ENCODE data around the gene KRTAP10-2. TPM values are rescaled to one million over a fixed set of nuclear protein-coding genes. Genes with fewer than 3 reads are reported as not detected.

The KRTAP10-2 gene
- total RNA-seq, 2 experiments from 2014 or later, result not detected

DNA sequence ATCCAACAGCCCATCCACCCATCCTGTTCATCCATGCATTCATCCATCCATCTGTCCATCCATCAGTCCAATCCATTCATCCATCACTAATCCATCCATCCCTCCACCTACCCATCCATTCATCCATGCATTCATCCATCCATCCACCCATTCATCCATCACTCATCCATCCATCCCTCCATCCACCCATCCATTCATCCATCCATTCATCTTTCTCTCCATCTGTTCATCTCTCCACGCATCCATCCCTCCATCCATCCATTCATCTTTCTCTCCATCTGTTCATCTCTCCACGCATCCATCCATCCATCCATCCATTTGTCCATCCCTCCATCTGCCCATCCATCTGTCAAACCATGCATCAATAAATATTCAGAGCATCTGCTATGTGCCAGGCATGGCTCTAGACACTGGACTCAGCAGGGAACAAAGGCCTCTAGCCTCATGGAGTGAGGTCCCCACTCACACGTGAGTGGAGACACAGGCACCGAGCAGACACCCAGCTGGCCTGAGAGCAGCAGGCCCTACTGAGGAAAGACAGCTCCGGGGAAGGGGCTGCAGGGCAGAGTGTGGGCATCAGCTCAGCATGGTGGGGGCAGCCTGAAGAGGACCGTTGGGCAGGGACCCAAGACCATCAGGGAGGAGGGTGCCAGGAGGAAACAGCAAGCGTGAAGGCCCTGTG lies 20.9 kb downstream of the KRTAP10-2 start:
- no peak for ATAC-seq
- no peaks in the 10 kb centered on the region for H3K4me1 Mint-ChIP-seq (ENCODE audit: low read depth)
- H3K27ac Mint-ChIP-seq, result no peak overlapping the region
- no peak for DNase-seq
- CTCF ChIA-PET, result no interaction called here
- no peaks in the 10 kb centered on the region for H3K36me3 Mint-ChIP-seq (ENCODE audit: low read depth)
- H3K9me3 Mint-ChIP-seq (ENCODE audit: insufficient read depth), result no peaks in the 10 kb centered on the region
- POLR2A ChIA-PET, result no interaction called here
- H3K27me3 Mint-ChIP-seq (ENCODE audit: low read depth), result peaks cover 3% of the 10 kb centered on the region
- no peak overlapping the region for H3K4me3 Mint-ChIP-seq

DNA sequence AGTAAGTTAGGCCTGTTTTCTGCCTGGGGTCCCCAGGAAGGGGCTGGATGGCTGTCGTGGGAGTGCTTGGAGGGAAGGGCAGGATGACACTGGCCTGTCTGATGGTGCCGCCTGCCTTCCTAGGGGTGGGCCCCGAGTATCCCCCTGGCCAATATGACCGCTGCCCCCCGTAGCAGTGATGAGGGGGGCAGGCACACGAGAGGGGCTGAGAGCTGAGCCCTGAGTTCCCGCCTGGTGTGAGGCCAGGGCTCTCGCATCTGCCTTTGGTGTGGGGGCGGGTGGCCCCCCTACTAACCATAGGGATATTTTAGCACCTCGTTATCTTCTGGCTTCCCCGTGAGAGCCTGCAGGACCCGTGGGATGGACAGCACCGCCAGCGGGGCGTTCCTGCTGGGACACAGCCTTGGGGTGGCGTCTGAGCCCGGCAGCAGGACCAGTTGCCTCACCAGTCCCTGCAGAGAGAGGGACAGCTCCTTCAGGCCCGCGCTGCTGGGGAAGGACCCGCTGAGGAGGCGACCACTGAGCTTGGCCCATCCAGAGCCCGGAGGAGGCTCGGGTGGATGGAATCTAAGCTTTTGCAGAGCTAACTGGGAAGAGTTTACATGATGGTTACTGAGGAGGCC lies 21.7 kb downstream of the KRTAP10-2 start:
- Mint-ChIP-seq H3K4me3 (no peak overlapping the region), H3K36me3 (ENCODE audit: low read depth) (no peaks in the 10 kb centered on the region), H3K9me3 (ENCODE audit: insufficient read depth) (no peaks in the 10 kb centered on the region), H3K27ac (no peak overlapping the region), H3K4me1 (ENCODE audit: low read depth) (no peaks in the 10 kb centered on the region), H3K27me3 (ENCODE audit: low read depth) (no peaks in the 10 kb centered on the region)
- DNase-seq (no peak), ATAC-seq (no peak)
- ChIA-PET CTCF (no interaction called here), POLR2A (no interaction called here)

DNA sequence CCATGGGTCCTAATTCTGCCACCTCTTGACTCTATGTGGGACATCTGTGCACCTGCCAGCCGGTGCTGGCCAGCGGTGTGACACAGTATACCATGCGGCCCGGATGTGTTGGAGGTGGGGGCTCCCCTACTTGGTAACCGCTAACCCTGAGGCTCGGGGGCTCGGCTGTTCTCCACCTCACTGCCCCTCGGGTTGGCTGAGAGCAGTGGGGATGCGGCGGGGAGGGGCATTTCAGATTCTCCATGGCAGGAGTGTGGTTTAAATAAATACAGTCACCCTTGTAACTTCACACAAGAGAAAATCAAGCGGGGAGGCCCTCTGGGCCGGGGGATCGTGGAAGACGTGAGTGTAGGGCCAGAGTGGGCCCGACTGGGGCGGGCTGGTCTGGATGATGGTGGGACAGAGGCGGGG lies 22.3 kb downstream of the KRTAP10-2 start:
- H3K9me3 Mint-ChIP-seq (ENCODE audit: insufficient read depth), result no peaks in the 10 kb centered on the region
- ChIA-PET POLR2A (no interaction called here), CTCF (no interaction called here)
- H3K36me3 Mint-ChIP-seq (ENCODE audit: low read depth), result no peaks in the 10 kb centered on the region
- H3K27me3 Mint-ChIP-seq (ENCODE audit: low read depth), result no peaks in the 10 kb centered on the region
- DNase-seq (no peak), ATAC-seq (no peak)
- no peak overlapping the region for H3K4me3 Mint-ChIP-seq
- no peak overlapping the region for H3K27ac Mint-ChIP-seq
- H3K4me1 Mint-ChIP-seq (ENCODE audit: low read depth), result no peaks in the 10 kb centered on the region

DNA sequence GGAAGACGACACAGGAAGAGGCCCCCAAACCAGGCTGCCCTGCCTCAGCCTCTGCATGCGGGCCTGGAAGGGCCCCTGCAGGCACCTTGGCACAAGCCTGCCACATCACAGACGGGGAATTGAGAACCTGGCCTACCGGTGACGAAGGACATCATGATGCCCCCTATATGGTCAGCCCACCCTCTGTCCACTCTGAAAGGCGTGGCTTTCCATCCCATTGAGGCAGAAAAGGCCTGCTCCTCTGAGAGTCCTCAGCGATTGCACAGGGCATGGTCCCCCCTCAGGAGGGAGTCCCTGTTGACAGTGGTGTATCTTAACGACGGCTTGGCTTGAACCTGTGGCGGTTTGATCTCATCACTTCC lies 22.7 kb downstream of the KRTAP10-2 start:
- Mint-ChIP-seq H3K4me3 (no peak overlapping the region), H3K27ac (no peak overlapping the region), H3K36me3 (ENCODE audit: low read depth) (no peaks in the 10 kb centered on the region), H3K27me3 (ENCODE audit: low read depth) (no peaks in the 10 kb centered on the region), H3K9me3 (ENCODE audit: insufficient read depth) (no peaks in the 10 kb centered on the region), H3K4me1 (ENCODE audit: low read depth) (no peaks in the 10 kb centered on the region)
- ChIA-PET CTCF (no interaction called here), POLR2A (no interaction called here)
- DNase-seq (no peak), ATAC-seq (no peak)

DNA sequence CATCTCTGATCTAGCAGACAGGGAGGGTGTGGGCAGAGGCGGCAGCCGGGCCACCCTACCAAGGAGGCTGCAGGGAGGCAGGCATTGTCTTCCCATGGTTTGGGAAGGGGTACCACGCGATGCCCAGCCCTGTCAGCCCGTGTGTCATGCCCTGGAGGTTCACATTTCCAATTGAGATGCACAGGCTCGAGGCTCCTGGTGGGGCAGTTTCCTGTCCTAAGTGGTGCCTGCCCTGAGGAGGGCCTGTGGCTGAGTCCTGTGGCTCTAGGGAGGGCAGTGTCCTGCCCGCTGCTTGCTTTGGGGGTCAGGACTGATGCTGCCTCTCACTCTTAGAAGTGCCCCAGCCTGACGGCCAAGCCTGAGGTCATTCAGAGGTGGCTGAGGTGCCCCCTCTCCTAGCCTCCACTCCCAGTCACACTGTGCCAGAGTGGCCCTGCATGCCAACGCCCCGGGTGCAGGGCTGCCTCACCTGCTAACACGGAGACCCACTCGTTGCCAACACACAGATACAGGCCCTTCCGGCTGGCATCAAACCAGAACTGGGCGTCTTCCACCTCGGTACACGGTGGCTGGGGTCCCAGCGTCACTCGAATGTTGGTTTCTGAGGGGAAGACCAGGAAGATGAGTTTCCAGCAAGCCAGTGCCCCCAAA lies 23.2 kb downstream of the KRTAP10-2 start:
- no peak overlapping the region for H3K27ac Mint-ChIP-seq

DNA sequence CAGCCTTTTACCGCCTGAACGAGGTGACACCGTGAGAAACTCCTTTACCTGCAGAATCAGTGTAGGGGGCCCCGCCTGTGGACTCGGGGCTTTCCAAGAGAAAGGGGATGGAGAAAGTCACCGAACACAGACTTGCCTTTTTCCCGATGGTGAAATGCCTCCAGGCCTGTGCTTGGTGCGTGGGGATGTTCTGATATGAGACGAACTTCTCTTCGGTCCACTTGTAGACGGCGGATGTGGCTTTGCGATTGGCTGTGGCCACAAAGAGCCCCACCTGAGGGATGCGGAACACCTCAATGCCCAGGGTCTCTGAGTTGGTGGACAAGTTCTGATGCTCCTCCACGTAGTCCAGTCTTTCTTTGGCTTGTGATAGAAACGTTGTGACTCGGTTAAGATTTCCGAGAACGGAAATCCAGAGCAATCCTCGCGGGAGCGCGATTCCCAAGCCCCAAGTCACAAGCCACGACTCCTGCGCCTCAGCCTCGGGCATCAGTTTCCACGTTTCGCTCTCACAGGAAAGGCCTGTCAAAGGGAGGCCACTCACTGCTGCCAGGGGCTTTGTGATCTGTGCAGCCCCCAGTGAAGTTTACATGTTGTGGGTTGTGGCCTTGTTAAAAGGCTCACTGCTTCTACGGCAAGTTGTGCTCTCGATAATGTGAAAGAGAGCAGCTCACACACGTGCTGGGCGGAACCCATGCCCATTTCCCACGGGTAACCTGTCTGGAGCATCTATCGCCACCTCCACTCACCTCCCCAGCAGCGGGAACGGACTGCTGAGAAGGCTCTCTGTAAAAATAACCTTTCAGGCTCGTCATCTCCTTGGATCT lies 23.9 kb downstream of the KRTAP10-2 start:
- POLR2A ChIA-PET, result interaction anchor here (0.6 kb wide), 1 partner anchor 510 kb away, joined by 3 read pairs; no protein-coding TSS in a partner anchor
- DNase-seq (no peak), ATAC-seq (no peak)
- Mint-ChIP-seq H3K9me3 (ENCODE audit: insufficient read depth) (no peaks in the 10 kb centered on the region), H3K27ac (no peak overlapping the region), H3K27me3 (ENCODE audit: low read depth) (no peaks in the 10 kb centered on the region), H3K4me1 (ENCODE audit: low read depth) (no peaks in the 10 kb centered on the region), H3K4me3 (no peak overlapping the region), H3K36me3 (ENCODE audit: low read depth) (no peaks in the 10 kb centered on the region)
- CTCF ChIA-PET, result no interaction called here

More for the DNA sequence above, 23.2 kb downstream of the KRTAP10-2 start:
- no peaks in the 10 kb centered on the region for H3K27me3 Mint-ChIP-seq (ENCODE audit: low read depth)
- ATAC-seq (no peak), DNase-seq (no peak)
- no peaks in the 10 kb centered on the region for H3K9me3 Mint-ChIP-seq (ENCODE audit: insufficient read depth)
- no peaks in the 10 kb centered on the region for H3K36me3 Mint-ChIP-seq (ENCODE audit: low read depth)
- H3K4me1 Mint-ChIP-seq (ENCODE audit: low read depth), result no peaks in the 10 kb centered on the region
- ChIA-PET CTCF (no interaction called here), POLR2A (no interaction called here)
- no peak overlapping the region for H3K4me3 Mint-ChIP-seq

DNA sequence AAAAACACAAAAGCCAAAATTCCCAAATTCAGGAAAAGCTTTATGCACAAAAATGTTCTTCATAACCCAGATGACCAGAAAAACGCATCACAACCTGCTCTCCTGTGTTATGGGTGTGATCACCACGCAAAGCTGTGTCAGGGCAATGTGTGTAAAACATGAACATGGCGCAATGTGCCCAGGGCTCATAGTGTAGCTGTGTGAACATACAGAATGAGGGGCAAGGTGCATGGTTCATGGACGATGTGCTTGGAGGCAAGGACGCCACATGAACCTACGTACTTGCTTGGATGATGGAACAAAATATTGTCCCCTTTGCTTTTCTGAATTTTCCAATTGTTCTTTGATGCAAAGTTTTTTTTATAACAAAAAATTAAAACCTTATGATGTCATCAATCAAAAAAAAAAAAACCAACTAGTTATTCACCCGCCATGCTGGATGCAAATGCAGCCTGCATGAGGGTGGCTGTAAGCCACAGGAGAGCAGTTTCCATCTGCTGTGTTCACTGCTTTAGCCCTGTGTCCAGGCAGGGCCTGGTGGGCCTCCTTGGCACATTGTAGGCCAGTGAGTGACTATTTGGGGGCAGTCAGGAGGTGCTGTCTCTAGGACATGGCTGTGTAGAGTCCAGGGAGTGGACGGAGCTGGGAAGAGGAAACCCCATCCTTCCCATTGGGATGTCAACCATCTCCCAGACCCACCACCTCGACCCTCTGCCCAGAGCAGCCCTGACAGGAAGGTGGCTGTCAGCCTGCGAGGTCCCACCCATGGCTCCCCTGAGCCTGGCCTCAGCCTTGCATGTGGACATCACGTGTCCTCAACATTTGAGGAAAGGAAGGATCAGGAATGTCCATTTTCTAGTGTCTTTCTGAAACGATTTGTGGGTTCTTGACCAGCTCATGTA lies 25.0 kb downstream of the KRTAP10-2 start:
- H3K36me3 Mint-ChIP-seq (ENCODE audit: low read depth), result no peaks in the 10 kb centered on the region
- H3K27ac Mint-ChIP-seq, result no peak overlapping the region
- H3K27me3 Mint-ChIP-seq (ENCODE audit: low read depth), result no peaks in the 10 kb centered on the region
- H3K4me3 Mint-ChIP-seq, result no peak overlapping the region
- DNase-seq (no peak), ATAC-seq (no peak)
- no peaks in the 10 kb centered on the region for H3K9me3 Mint-ChIP-seq (ENCODE audit: insufficient read depth)
- POLR2A ChIA-PET, result interaction anchor here (0.6 kb wide), 1 partner anchor 509 kb away, joined by 3 read pairs; no protein-coding TSS in a partner anchor
- CTCF ChIA-PET, result no interaction called here
- no peaks in the 10 kb centered on the region for H3K4me1 Mint-ChIP-seq (ENCODE audit: low read depth)

DNA sequence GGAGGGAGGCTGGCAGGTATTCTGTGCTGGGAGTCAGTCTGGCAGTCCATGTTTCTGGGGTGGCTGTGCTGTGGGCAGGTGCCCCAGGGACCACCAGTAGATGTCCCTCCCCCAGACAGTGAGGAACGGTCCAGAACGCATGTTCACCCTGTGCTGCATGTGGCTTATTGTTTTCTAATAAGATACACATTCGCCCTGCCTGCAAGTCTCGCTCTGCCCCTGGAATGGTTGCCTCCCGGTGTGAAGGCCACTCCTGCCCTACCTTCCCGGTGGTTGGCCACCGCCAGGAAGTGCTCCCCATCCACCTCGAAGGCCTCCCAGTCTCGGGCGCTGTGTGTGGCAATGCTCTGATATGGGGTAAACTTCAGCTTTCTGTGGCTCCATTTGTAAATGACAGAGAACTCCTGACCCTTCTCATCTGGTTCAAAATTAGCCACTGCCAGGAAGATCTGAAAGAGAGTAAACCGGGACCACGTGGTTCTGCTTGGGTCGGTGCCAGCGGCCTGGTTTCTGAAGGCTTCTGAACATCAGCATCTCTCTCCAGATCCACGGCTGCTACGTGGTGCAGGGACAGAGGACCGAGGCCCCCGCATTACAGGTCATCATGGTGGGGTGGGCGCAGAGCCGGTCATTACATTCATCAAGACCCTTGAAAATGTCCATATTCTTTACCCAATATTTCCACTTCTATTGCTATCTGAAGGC lies 25.8 kb downstream of the KRTAP10-2 start:
- Mint-ChIP-seq H3K4me1 (ENCODE audit: low read depth) (no peaks in the 10 kb centered on the region), H3K36me3 (ENCODE audit: low read depth) (no peaks in the 10 kb centered on the region), H3K27me3 (ENCODE audit: low read depth) (no peaks in the 10 kb centered on the region), H3K27ac (no peak overlapping the region), H3K9me3 (ENCODE audit: insufficient read depth) (no peaks in the 10 kb centered on the region), H3K4me3 (no peak overlapping the region)
- no peak for ATAC-seq
- DNase-seq, result no peak
- POLR2A ChIA-PET, result no interaction called here
- CTCF ChIA-PET, result no interaction called here

DNA sequence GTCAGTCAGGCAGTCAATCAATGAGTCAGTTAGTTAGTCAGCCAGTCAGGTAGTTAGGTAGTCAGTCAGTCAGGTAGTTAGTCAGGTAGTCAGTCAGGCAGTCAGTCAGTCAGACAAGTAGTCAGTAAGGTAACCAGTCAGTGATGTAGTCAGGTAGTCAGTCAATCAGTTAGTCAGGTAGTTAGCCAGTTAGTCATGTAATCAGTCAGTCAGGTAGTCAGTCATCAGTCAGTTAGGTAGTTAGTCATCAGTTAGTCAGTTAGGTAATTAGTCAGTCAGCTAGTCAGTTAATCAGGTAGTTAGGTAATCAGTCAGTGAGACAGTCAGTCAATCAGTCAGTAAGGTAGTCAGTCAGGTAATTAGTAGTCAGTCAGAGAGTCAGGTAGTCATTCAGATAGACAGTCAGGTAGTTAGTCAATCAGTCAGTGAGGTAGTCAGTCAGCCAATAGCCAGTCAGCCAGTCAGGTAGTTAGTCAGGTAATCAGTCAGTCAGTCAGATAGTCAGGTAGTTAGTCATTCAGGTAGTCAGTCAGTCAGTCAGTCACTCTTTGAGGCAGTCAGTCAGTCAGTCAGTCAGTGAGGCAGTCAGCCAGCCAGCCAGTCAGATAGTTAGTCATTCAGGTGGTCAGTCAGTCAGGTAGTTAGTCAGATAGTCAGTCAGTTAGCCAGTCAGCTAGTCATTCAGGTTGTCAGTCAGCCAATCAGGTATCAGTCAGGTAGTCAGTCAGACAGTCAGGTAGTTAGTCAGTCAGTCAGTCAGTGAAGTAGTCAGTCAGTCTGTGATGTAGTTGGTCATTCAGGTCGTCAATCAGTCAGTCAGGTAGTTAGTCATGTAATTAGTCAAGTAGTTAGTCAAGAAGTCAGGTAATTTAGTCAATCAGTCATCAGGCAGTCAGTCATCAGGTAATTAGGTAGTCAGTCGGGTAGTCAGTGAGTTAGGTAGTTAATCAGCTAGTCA lies 26.6 kb downstream of the KRTAP10-2 start:
- Mint-ChIP-seq H3K36me3 (ENCODE audit: low read depth) (no peaks in the 10 kb centered on the region), H3K27ac (no peak overlapping the region), H3K4me1 (ENCODE audit: low read depth) (no peaks in the 10 kb centered on the region), H3K27me3 (ENCODE audit: low read depth) (no peaks in the 10 kb centered on the region), H3K9me3 (ENCODE audit: insufficient read depth) (no peaks in the 10 kb centered on the region), H3K4me3 (no peak overlapping the region)
- ATAC-seq, result no peak
- DNase-seq, result no peak
- POLR2A ChIA-PET, result no interaction called here
- CTCF ChIA-PET, result no interaction called here

DNA sequence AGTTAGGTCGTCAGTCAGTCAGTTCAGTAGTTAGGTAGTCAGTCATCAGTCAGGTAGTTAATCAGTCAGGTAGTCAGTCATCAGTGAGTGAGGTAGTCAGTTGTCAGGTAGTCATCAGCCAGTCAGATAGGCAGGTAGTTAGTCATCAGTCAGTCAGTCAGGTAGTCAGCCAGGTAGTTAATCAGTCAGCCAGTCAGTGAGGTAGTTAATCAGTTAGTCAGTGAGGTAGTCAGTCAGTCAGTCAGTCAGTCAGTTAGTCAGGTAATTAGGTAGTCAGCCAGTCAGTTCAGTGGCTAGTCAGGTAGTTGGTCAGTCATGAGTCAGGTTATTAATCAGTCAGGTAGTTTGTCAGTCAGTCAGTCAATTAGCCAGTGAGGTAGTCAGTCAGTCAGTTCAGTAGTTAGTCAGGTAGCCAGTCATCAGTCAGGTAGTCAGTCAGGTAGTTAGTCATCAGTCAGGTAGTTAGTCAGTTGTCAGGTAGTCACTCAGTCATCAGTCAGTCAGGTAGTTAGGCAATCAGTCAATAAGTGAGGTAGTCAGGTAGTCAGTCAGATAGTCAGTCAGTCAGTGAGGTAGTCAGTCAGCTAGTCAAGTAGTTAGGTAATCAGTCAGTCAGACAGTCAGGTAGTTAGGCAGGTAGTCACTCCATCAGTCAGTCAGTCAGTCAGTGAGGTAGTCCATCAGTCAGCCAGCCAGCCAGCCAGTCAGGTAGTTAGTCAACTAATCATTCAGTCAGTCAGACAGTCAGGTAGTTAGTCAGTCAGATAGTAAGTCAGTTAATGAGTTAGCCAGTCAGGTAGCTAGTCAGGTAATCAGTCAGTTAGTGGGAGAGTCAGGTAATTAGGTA lies 27.5 kb downstream of the KRTAP10-2 start:
- CTCF ChIA-PET, result no interaction called here
- ATAC-seq, result no peak

More for the DNA sequence above, 27.5 kb downstream of the KRTAP10-2 start:
- no peaks in the 10 kb centered on the region for H3K4me1 Mint-ChIP-seq (ENCODE audit: low read depth)
- DNase-seq, result no peak
- no peak overlapping the region for H3K4me3 Mint-ChIP-seq
- no peaks in the 10 kb centered on the region for H3K27me3 Mint-ChIP-seq (ENCODE audit: low read depth)
- H3K27ac Mint-ChIP-seq, result no peak overlapping the region
- H3K36me3 Mint-ChIP-seq (ENCODE audit: low read depth), result no peaks in the 10 kb centered on the region
- H3K9me3 Mint-ChIP-seq (ENCODE audit: insufficient read depth), result no peaks in the 10 kb centered on the region
- POLR2A ChIA-PET, result no interaction called here
